GM20000 (cell line): ENCODE results near the gene BRSK1.

Source experiments
- DNase-seq: peaks from one replicate; pipeline ENCODE4 v3.0.0; 2012; ENCODE audit warnings: low spot score
- CTCF ChIP-seq: IDR thresholded peaks from 2 replicates; pipeline ENCODE4 v1.5.1; 2012; ENCODE audit warnings: mild to moderate bottlenecking, control low read depth; ENCODE audit errors: extremely low read depth, missing control alignments

Gene BRSK1

GRCh38 chr19:55287361-55288079 is 3.7 kb downstream of the BRSK1 start:
- TF ChIP-seq CTCF = no peak

GRCh38 chr19:55289117-55289796 is 5.5 kb downstream of the BRSK1 start:
- TF ChIP-seq CTCF = no peak
- DNase-seq = no peak

More at GRCh38 chr19:55287361-55288079, 3.7 kb downstream of the BRSK1 start:
- DNase-seq = no peak

GRCh38 chr19:55297267-55297666 is 13.5 kb downstream of the BRSK1 start:
- no peak for DNase-seq
- no peak for TF ChIP-seq CTCF

- DNase-seq = no peak
- no peak for TF ChIP-seq CTCF
These were observed 16.2 kb downstream of the BRSK1 start for GRCh38 chr19:55299991-55300390.

GRCh38 chr19:55300886-55301458 is 17.2 kb downstream of the BRSK1 start:
- DNase-seq = no peak
- TF ChIP-seq CTCF = no peak

GRCh38 chr19:55301459-55302317 is 17.9 kb downstream of the BRSK1 start:
- peak; percentile 88 for TF ChIP-seq CTCF
- DNase-seq = peak; percentile 98
